Stimulated activated CD4-positive, alpha-beta T cell treated with anti-CD3 and anti-CD28 coated beads, Interleukin-12 subunit alpha, Interleukin-12 subunit beta, amount 100 ng/mL, for 24 hours (primary cell): ENCODE measurements around the gene LGALS12.

Source experiments
- DNase-seq, 2 experiments: peaks; one replicate each; pipeline ENCODE4 v3.0.0-alpha.2; 2020; ENCODE audit warnings: low read depth in 2 of 2

Gene LGALS12, protein sequence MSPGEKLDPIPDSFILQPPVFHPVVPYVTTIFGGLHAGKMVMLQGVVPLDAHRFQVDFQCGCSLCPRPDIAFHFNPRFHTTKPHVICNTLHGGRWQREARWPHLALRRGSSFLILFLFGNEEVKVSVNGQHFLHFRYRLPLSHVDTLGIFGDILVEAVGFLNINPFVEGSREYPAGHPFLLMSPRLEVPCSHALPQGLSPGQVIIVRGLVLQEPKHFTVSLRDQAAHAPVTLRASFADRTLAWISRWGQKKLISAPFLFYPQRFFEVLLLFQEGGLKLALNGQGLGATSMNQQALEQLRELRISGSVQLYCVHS

DNA sequence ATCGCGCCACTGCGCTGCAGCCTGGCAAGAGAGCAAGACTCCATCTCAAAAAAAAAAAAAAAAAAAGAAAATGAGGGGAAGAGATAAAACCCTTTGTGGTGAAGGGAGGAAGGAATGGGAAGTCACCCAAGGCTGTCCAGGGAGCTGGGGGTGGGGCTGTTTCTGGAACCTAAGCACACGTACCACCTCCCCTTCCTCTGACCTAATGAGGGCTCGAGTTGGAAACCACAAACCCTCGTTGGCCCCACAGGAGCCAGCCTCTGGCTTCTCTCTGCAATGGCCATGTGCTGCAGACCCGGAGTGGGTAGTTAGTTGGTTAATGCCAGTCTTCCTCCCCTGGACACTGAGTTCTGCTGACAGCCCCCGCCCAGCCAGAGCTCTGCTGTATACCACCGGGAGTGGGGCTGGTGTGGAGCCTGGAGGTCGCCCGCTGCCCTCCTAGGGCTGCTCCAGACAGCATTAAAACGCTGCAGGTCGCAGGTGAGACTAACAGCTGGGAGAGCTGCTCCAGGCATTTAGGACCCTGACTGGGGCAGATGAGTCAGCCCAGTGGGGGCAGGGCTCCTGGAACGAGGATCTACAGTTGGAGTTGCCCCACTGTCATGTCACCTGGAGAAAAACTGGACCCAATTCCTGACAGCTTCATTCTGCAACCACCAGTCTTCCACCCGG lies at the start of gene LGALS12:
Gene LGALS12 (plus strand): TSS at position 228 of the 672 bp plus-strand sequence. CDS start 375 bp downstream, at position 603.
- DNase-seq, result no peak

DNA sequence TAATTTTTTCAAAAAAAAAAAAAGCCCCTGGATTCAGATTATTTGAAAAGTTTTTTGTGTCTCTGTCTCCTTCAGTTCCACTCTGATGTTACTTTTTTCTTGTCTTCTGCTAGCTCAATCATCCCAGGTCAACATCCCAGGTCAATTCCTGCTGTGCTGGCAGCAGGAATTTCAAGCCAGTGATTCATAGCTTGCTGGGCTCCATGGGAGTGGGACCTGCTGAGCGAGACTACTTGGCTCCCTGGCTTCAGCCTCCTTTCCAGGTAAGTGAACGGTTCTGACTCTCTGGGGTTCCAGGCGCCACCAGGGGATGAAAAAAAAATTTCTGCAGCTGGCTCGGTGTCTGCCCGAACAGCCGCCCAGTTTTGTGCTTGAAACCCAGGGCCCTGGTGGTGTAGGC lies 46.3 kb upstream of the LGALS12 start:
- no peak for DNase-seq

DNA sequence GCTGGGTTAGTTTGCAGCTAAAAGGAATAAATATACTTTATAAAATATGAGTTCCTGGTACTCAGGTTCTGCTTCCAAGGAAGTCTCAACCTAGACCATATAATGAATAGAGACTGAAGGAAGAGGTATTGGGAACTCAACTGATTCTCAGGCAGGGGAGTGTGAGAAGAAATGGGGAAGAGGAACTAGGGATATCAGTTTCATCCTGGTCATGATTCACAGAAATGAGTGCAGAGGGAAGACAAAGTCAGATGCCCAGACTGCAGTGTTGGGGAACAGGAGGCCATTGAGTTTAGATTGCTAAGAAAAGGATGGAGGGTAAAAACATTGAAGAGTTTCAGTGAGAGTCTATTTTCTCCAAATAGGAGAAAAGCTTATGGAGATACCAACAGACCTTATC lies 43.7 kb upstream of the LGALS12 start:
- DNase-seq, result no peak

DNA sequence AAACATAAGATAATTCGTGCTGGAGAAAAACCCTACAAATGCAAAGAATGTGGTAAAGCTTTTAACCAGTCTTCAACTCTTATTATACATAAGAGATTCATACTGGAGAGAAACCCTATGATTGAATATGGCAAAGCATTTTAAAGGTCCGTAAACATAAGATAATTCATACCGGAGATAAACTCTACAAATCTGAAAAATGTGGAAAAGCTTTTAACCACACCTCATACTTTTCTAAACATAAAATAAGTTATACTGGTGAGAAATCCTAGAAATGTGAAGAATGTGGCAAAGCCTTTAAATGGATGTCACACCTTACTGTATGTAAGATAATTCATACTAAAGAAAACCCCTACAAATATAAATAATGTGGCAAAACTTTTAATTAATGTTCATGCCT lies 35.6 kb upstream of the LGALS12 start:
- DNase-seq, result no peak

DNA sequence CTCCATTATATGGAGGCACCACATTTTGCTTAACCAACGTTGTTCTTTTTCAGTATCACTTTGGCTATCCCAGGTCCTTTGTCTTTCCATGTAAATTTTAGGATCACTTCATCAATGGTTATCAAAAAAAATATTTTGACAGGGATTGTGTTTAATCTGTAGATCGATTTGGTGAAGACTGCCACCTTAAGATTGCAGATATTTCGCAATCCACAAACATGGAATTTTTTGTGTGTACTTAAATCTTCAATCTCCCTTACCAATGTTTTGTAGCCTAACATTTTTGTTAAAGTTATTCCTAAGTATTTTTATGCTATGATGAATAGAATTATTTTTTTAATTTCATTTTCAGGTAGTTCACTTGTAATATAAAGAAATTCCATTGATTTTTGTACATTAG lies 33.5 kb upstream of the LGALS12 start:
- no peak for DNase-seq

DNA sequence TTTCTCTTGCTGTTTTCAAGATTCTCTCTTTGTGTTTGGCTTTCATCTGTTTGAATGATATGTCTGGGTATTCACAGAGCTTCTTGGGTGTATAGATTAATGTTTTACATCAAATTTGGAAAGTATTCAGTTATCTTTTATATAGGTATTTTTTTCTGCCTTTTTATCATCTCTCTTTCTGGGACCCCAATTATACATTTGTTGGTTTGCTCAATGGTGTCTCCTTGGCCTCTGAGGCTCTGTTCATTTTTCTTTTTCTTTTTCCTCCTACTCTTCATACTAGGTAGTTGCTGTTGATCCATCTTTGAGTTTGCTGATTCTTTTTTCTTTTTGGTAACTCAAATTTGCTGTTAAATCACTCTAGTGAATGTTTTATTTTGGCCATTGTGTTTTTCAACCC lies 29.3 kb upstream of the LGALS12 start:
- DNase-seq, result no peak

DNA sequence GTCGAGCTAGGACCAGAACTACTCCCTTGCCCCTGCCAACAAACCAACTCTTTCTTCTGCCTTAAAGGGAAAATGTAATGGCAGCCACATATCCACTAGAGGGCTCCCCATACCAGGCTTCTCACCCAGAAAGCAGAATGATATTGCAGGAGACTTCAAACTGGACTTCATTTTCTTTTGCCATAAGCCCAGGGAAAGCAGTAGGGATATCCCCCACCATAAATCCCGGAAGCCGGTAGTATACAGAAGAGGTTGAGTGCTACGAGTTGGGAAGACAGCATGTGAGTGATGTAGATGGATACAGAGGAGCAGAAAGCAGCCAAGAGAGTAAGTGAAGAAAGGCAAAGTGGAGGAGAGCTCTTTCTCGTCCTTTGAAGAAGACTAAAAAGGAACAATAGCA lies 27.0 kb upstream of the LGALS12 start:
- DNase-seq, result peak in 1 of 2 experiments; percentile 11

DNA sequence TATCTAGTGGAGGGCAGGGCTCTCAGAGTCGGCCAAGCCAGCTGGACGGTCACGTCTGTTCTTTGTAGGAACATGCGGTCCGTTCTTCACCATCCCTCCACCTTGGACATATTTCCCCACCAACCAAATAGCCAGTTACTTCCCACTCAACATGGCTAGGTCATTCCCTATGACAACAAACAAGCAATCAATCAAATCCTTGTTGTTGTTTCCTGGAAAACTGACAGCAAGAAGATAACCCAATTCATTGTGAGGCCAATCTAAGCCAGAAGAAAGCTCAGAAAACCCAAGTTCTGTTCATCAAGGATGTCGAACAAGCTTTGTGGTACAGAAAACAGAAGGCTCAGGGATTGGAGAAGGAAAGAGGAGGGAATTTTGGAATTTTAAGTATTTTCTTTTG lies 25.8 kb upstream of the LGALS12 start:
- DNase-seq, result no peak

DNA sequence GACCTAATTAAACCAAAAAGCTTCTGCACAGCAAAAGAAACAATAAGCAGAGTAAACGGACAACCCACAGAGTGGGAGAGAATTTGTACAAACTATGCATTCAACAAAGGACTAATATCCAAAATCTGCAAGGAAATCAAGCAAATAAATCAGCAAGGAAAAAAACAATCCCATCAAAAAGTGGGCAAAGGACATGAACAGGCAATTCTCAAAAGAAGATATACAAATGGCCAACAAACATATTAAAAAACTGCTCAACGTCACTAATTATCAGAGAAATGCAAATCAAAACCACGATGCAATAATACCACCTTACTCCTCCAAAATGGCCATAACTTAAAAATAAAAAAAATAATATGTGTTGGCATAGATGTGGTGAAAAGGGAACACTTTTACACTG lies 20.1 kb upstream of the LGALS12 start:
- DNase-seq, result no peak

DNA sequence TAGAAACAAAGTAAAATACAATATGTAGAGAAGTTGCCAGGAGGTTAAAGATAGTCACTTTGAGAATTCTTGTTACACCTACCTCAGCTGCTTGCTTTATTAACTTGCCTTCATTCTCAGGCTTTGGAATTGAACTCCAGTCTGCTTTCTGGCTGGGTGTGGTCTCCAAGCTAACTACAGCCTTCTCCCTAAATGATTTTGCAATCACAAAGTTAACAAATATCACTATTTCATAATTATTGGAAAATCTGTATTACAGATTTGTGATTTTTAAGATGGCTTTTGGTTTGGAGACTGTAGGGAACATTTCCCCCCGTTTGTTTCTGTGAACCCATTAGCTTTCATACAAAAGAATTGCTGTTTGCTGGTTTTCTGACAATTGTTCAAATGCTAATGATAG lies 17.1 kb upstream of the LGALS12 start:
- no peak for DNase-seq

DNA sequence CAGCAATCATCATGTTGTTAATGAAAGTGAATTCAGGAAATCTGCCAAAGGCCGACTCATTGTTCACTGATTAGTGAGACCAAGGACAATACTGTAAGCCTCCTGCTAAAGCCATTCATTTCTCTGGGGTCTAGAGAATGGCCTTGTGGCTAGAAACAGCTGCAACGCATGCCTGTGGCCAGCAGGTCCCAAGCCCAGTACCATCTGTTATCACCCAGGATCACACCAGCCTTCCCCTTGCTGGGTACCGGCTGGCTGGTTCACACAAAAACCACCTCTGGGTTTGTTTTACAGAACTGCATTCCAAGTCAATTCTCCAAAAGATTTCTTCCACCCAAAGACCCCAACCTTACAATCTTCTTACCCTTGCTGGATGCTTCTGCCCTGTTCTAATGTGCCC lies 16.0 kb upstream of the LGALS12 start:
- no peak for DNase-seq

DNA sequence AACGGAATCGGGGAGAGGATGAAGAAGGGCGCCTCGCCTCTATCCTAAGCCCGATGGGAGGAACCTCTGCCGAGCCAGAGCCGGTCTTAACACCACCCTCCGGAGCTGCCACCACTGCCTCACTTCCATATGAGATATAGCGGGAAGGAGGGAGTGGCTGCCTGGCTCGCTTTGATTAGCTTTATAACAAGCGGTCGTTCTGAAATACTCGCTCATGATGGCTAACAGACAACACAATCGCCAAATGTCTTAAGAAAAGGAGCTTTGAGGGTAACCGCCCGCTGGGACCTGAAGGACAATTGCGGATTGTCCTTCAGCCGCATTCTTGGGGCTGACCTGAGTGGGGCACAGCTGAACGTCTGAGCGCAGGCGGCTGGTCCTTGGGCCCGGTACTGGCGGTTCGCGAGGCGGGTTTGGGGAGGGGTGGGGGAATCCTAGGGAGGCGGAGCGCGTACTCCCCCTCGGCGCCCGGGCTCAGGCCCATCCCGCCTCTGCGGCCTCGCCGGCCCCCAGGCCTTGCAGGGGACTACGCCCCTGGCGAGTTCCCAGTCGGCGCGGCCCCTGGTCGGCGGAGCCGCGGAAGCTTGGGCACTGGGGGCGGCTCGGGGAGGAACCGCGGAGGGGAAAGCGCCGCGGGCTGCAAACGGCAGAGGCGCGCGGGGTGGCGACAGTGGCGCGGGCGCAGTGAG lies 15.2 kb upstream of the LGALS12 start, which contains the start of gene PLAAT5:
Gene PLAAT5 (minus strand): TSS at position 617 of the 689 bp plus-strand sequence. CDS start 133 bp downstream, at position 484.
- peak in 1 of 2 experiments; percentile 6 for DNase-seq

DNA sequence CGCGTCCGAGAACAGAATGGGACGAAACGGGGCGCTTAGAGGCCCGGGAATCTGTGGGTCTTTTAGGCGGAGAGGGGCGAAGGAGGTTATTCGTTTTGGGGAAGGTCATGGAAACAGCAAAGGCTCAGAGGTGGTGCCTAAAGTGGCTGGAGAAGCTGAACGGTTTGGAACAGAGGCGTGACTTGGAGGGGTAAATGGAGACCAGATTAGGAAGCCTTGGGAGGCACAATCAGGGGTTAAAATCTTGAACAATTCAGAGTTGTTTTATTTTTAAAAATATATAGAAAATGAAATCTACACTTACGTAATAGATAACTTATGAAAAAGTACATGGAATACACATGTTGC lies 14.7 kb upstream of the LGALS12 start:
- no peak for DNase-seq

DNA sequence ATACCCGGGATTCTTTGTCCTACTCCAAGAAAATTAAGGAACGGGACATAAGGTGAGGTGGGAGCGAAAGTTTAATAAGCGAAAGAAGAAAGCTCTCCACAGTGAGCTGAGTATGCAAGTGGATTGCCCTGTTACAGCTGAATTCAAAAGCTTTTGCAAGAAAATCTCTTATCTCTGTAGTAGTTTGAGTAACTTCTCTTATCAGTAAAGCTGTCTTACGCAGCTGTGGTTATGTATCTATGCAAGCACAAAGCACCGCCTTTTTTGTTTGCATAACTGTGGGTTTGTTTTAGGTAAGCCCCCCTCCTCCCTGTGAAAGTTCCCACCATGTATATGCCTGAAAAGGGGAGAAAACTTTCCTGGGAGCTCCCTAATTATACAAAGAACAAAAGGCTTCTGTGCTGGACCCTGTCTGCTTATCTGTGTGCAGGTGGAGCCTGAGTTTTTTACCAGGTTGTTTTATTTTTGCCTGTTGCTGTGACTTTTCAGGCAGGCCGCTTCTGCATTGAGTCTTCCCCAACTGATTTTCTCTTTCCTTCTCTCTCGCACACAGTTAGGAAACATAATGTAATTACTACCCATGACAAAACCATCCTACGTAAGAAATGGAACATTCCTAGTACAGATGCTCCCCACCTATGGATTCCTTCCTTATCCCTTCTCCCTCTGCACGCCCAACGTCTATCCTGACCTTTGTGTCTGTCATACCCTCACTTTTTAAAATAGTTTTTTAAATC lies 14.1 kb upstream of the LGALS12 start:
- no peak for DNase-seq

DNA sequence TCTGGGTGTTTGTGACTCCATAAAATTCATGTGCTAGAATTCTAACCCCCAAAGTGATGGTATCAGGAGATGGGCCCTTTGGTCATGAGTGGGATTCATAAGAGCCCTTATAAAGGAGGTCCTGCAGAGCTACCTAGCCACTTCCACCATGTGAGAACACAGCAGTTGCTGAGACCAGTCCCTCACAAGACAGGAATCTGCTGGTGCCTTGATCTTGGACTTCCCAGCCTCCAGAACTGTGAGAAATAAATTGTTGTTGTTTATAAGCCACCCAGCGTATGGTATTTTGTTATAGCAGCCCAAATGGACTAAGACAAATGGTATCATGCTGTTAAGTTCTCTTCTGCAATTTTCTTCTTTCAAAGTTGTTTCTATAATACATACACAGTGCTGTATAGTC lies 13.4 kb upstream of the LGALS12 start:
- DNase-seq, result no peak

DNA sequence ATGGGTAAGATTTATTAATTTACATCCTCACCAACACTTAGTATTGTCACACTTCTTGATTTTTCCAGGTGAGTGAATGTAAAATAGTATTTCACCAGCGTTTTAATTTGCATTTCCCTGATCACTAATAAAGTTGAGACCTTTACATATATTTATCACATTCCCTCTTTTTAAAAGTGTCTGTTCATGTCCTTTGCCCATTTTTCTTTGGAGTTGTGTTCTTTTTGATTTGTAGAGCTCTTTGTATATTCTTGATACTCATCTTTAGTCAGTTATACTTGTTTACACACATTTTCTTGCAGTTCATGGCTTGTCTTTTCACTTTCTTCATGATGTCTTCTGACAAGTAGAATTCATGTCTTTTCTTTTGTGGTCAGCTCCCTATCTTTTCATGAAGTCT lies 12.8 kb upstream of the LGALS12 start:
- no peak for DNase-seq

DNA sequence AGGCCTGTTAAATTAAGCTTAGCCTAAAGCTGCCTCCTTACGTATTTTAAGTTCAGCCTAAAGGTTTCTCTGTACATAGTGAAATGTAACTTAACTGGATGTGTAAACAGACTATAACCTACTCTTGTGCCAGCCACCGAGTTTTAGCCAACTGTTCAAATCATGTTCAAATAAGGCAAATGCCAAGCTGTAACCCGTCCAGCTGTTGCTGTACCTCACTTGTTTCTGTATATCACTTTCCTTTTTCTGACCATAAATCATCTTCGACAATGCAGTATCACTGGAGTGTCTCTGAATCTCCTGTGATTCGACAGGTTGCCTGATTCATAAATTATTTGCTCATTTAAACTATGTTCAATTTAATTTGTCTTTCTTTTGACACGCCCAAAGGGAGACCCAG lies 10.9 kb upstream of the LGALS12 start:
- DNase-seq, result no peak

DNA sequence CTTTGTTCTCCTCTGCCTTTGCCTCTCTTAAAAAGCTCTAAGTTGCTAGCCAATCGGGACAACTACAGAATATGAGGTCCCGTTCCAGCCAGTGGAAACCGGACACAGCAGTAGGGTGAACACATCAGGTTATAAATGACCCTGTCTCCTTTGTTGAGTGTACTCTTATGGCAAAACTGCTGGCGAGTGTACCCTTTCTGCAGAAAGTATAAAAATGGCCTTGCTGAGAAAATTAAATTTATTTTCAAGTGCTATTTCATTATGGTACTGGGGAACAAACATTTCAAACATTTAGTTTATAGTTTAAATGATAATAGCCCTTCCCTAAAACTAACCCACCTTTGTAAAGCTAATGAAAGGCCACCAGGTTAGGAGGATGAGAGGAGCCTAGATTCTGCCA lies 6.0 kb upstream of the LGALS12 start:
- DNase-seq, result no peak

DNA sequence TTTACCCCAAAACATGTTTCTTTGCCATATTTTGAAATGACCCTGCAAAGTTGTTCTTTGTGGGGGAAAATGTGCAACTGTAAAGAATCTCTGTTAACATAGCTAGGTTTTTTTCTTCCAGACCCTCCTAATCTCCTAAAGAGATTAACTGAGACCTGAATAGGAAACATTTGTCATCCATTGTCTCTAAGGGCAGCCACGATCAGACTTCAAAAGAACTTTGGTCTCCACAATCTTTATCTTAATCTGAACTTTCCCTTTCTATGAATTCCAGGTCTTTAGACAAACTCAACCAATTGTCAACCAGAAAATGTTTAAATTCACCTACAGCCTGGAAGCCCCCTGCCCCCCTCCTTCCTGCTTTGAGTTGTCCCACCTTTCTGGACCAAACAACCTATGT lies 4.6 kb upstream of the LGALS12 start:
- no peak for DNase-seq

DNA sequence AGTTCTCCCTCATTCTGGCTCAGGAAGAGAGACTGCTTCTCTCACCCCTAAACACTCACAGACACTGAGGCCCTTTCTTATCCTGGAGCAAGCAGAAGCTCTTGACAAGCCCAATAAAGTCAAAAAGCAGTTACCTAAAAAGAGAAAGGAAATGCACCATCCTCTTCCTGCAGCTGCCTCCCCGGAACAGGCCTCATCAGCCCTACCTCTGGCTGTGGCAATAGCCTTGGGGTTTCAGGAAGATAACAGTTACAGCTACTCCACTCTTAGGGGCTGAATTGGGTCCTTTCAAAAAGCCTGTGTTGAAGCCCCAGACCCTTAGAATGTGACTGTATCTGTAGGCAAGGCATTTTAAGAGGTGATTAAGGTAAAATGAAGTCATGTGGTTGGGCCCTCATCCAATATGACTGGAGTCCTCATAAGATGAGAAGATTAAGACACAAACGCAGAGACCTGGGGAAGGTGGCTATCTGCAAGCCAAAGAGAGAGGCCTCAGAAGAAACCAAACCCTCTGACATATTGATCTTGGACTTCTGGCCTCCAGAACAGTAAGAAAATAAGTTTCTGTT lies 3.5 kb upstream of the LGALS12 start:
- DNase-seq, result no peak

DNA sequence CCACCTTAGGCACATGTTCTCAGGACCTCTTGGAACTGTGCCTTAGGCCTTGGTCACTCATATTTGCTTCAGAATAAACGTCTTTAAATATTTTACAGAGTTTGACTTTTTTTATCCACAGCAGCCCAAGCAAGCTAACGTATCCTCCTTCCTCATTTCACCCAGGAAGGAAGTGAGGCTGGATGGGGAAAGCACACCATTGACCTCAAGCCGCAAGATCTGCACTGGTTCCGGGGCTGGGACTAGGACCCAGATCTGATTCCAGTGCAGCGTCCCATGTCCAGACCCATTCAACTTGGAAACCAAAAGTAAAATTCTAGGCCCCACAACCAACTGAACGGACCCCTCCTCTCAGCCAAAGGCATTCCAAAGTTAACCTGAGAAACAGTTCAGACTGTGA lies 2.4 kb upstream of the LGALS12 start:
- no peak for DNase-seq

DNA sequence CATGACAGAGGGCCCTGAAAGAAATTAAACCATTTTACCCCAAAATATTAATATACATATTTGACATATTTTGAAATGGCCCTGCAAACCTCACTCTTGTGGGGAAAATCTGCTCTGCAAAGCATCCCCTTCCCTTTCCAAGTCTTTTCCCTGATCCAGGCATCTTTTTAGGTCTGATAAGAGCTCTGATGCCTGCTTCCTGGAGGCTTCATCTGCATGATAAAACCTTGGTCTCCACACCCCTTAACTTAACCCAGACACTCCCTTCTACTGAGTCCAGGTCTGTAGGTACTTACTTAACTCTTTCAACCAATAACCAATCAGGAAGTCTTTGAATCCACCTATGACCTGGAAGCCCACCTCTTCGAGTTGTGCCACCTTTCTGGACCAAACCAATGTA lies 1.8 kb upstream of the LGALS12 start:
- no peak for DNase-seq
